ENCODE data around the gene CCDC197.

- no peak for TF ChIP-seq CTCF (IDR thresholded peaks at IDR 0.05)
- TF ChIP-seq ZFX (IDR thresholded peaks at IDR 0.05; ENCODE audit: borderline replicate concordance) = no peak
Observed at GRCh38 chr14:93975791-93976476, 21.2 kb upstream of the CCDC197 start.

All from 22Rv1 (cell line).